H1 (cell line): Measurements from ENCODE around the gene SLC28A1. TPM values are rescaled to one million over a fixed set of nuclear protein-coding genes. Genes with fewer than 3 reads are reported as not detected.

Experiments
- CEBPB ChIP-seq: IDR thresholded peaks from 2 replicates; pipeline ENCODE4 v1.6.1; 2012; ENCODE audit warnings: low read depth, low read length
- JUN ChIP-seq: IDR thresholded peaks from 2 replicates; pipeline ENCODE4 v1.6.1; 2011; ENCODE audit warnings: low read depth, mild to moderate bottlenecking, improper control_type of control experiment, low read length
- POU5F1 ChIP-seq: IDR thresholded peaks from 2 replicates; pipeline ENCODE4 v1.6.1; 2011; ENCODE audit warnings: low read depth, mild to moderate bottlenecking, low read length, moderate library complexity
- TAF1 ChIP-seq: IDR thresholded peaks from 2 replicates; pipeline ENCODE4 v1.6.1; 2011; ENCODE audit warnings: mild to moderate bottlenecking, low read depth, low read length
- polyA plus RNA-seq, 7 experiments: library from polyadenylated mRNA; depleted of rRNA in 3 of 7; stranded (reverse) in 5 of 7; unstranded in 2 of 7; fragments of >200 nt in 5 of 7; fragments of 200-250 nt in 2 of 7; gene quantifications; 1 replicate in 5 of 7; 2 replicates in 1 of 7; 4 replicates in 1 of 7; pipeline versions ENCODE4 v1.2.1 to v1.2.3, GENCODE V29; 2011 to 2013; ENCODE audit warnings: missing spikeins in 2 of 7, mixed read lengths in 2 of 7
- total RNA-seq: library from RNA; stranded (reverse); fragmentation: NEBNext Ultra II Directional; extraction: Animal tissue kit (Norgen Biotek cat#: 25700); gene quantifications from 2 replicates; pipeline ENCODE4 v1.2.1, GENCODE V29; 2021
- TF ChIP-seq, protein P1 (sequence below): fragments of 300-600 bp; sonication (generic); IDR thresholded peaks from 2 replicates; pipeline ENCODE4 v1.7.1; 2012; ENCODE audit warnings: low read length, moderate library complexity, mild to moderate bottlenecking, inconsistent platforms; ENCODE audit not compliant: insufficient replicate concordance

Gene SLC28A1
- total and polyA plus RNA-seq, 2 of the 8 experiments (the other 6 are each of a cell fraction or from before 2014, with no cell fraction given) = 0.09 TPM; not detected in 1

DNA sequence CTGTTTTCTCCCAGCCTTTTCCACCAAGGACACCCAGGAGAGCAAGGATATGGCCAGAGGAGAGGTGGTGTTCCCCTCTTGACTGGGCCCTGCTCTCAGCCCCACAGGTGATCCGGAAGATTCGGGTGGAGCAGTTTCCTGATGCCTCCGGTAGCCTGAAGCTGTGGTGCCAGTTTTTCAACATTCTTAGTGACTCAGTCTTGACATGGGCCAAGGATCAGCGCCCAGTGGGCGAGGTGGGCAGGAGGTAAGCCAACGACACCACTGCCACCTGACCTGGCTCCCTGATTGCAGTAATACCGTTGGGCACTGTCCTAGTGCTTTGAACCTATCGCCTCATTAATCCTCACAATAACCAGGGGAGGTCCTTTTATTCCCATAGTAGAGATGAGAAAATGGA lies 25.3 kb upstream of the SLC28A1 start (continued):
- TF ChIP-seq, protein P1, sequence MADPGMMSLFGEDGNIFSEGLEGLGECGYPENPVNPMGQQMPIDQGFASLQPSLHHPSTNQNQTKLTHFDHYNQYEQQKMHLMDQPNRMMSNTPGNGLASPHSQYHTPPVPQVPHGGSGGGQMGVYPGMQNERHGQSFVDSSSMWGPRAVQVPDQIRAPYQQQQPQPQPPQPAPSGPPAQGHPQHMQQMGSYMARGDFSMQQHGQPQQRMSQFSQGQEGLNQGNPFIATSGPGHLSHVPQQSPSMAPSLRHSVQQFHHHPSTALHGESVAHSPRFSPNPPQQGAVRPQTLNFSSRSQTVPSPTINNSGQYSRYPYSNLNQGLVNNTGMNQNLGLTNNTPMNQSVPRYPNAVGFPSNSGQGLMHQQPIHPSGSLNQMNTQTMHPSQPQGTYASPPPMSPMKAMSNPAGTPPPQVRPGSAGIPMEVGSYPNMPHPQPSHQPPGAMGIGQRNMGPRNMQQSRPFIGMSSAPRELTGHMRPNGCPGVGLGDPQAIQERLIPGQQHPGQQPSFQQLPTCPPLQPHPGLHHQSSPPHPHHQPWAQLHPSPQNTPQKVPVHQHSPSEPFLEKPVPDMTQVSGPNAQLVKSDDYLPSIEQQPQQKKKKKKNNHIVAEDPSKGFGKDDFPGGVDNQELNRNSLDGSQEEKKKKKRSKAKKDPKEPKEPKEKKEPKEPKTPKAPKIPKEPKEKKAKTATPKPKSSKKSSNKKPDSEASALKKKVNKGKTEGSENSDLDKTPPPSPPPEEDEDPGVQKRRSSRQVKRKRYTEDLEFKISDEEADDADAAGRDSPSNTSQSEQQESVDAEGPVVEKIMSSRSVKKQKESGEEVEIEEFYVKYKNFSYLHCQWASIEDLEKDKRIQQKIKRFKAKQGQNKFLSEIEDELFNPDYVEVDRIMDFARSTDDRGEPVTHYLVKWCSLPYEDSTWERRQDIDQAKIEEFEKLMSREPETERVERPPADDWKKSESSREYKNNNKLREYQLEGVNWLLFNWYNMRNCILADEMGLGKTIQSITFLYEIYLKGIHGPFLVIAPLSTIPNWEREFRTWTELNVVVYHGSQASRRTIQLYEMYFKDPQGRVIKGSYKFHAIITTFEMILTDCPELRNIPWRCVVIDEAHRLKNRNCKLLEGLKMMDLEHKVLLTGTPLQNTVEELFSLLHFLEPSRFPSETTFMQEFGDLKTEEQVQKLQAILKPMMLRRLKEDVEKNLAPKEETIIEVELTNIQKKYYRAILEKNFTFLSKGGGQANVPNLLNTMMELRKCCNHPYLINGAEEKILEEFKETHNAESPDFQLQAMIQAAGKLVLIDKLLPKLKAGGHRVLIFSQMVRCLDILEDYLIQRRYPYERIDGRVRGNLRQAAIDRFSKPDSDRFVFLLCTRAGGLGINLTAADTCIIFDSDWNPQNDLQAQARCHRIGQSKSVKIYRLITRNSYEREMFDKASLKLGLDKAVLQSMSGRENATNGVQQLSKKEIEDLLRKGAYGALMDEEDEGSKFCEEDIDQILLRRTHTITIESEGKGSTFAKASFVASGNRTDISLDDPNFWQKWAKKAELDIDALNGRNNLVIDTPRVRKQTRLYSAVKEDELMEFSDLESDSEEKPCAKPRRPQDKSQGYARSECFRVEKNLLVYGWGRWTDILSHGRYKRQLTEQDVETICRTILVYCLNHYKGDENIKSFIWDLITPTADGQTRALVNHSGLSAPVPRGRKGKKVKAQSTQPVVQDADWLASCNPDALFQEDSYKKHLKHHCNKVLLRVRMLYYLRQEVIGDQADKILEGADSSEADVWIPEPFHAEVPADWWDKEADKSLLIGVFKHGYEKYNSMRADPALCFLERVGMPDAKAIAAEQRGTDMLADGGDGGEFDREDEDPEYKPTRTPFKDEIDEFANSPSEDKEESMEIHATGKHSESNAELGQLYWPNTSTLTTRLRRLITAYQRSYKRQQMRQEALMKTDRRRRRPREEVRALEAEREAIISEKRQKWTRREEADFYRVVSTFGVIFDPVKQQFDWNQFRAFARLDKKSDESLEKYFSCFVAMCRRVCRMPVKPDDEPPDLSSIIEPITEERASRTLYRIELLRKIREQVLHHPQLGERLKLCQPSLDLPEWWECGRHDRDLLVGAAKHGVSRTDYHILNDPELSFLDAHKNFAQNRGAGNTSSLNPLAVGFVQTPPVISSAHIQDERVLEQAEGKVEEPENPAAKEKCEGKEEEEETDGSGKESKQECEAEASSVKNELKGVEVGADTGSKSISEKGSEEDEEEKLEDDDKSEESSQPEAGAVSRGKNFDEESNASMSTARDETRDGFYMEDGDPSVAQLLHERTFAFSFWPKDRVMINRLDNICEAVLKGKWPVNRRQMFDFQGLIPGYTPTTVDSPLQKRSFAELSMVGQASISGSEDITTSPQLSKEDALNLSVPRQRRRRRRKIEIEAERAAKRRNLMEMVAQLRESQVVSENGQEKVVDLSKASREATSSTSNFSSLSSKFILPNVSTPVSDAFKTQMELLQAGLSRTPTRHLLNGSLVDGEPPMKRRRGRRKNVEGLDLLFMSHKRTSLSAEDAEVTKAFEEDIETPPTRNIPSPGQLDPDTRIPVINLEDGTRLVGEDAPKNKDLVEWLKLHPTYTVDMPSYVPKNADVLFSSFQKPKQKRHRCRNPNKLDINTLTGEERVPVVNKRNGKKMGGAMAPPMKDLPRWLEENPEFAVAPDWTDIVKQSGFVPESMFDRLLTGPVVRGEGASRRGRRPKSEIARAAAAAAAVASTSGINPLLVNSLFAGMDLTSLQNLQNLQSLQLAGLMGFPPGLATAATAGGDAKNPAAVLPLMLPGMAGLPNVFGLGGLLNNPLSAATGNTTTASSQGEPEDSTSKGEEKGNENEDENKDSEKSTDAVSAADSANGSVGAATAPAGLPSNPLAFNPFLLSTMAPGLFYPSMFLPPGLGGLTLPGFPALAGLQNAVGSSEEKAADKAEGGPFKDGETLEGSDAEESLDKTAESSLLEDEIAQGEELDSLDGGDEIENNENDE = no peak
- no peak for TF ChIP-seq JUN
- TF ChIP-seq POU5F1 = no peak
- TF ChIP-seq TAF1 = no peak
- TF ChIP-seq CEBPB = no peak
